ENCODE results near the gene PRLR. TPM values are rescaled to one million over a fixed set of nuclear protein-coding genes. Genes with fewer than 3 reads are reported as not detected.

Gene PRLR
- total RNA-seq, 2 donors from 2014 or later, result 1.1 to 7.1 TPM

DNA sequence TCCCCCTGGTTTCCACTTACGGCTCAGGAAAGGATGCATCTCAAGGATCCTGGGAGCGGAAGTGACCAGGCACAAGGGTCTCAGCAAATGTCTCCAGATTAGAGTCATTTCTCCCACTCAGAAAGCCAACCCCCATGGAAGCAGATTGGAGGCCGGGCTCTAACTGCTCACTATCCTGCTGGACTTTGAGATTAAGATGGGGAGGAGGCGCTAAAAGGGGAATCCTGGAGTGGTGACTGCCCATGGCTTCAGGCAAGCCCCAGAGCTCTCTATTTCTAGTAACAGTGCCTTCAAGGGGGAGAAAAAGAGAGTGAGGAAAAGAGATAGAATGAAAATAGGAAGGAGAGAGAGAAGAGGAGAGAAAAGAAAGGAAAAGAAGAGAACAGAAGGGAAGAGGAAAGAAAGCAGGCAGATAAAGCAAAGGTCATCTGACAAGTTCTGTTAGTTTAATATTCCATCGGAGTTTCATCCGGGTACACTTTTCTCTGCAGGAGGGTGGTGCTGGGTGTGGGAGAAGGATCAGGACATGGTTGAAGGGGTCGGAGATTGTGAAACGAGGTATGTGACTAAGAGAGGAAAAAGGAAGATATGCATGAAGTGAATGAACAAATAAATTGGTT is 182.4 kb downstream of the PRLR start, which contains the start of gene AGXT2:
Gene AGXT2, minus strand, starts transcription at position 165 of the 620 bp plus-strand sequence. Its CDS starts 57 bp downstream, at position 108.
- 81% methylated on average over 8 of the region's 8 CpGs for WGBS
- TF ChIP-seq, protein P1, sequence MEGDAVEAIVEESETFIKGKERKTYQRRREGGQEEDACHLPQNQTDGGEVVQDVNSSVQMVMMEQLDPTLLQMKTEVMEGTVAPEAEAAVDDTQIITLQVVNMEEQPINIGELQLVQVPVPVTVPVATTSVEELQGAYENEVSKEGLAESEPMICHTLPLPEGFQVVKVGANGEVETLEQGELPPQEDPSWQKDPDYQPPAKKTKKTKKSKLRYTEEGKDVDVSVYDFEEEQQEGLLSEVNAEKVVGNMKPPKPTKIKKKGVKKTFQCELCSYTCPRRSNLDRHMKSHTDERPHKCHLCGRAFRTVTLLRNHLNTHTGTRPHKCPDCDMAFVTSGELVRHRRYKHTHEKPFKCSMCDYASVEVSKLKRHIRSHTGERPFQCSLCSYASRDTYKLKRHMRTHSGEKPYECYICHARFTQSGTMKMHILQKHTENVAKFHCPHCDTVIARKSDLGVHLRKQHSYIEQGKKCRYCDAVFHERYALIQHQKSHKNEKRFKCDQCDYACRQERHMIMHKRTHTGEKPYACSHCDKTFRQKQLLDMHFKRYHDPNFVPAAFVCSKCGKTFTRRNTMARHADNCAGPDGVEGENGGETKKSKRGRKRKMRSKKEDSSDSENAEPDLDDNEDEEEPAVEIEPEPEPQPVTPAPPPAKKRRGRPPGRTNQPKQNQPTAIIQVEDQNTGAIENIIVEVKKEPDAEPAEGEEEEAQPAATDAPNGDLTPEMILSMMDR (IDR thresholded peaks at IDR 0.05), result no peak
- no peaks in the 10 kb centered on the region for H3K9me3 ChIP-seq
- no peak within 1 kb of the TSS for H3K4me3 ChIP-seq
- no peaks in the 10 kb centered on the region for H3K27me3 ChIP-seq (replicated peaks; ENCODE audit: insufficient read depth)
- no peak within 1 kb of the TSS for H3K27ac ChIP-seq
- DNase-seq (ENCODE audit: low spot score), result no peak
- intact Hi-C loops (cut with DNase I), result no loop called here
- H3K4me1 ChIP-seq (replicated peaks), result no peaks in the 10 kb centered on the region
- H3K36me3 ChIP-seq, result no peaks in the 10 kb centered on the region

DNA sequence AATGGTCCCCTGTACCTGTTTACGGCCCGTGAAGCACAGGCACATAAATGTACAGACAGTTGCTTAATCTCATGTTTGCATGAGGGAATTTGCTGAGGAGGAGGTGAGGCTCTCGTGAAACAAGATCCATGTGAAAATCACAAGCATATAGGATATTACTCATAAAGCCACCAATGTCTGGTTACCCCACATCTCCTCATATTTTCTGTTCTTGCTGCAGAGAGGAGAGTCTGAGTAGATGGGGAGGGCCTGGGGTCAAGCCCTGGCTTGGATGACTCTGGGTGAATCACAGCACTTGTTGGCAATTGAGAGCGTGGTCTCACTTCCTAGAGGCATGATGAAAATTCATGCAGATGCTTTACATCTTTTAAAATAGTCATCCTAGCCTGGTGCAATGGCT is 183.5 kb downstream of the PRLR start:
- no peaks in the 10 kb centered on the region for H3K36me3 ChIP-seq
- TF ChIP-seq, protein P1 (IDR thresholded peaks at IDR 0.05), result no peak
- TF ChIP-seq POLR2AphosphoS5 (IDR thresholded peaks at IDR 0.05), result no peak
- no peak for TF ChIP-seq POLR2A (IDR thresholded peaks at IDR 0.05)
- H3K4me3 ChIP-seq, result no peak overlapping the region
- no peak overlapping the region for H3K27ac ChIP-seq
- intact Hi-C loops (cut with DNase I), result no loop called here
- WGBS, result 84% methylated on average over 4 of the region's 4 CpGs
- H3K4me1 ChIP-seq (replicated peaks), result no peaks in the 10 kb centered on the region
- no peaks in the 10 kb centered on the region for H3K27me3 ChIP-seq (replicated peaks; ENCODE audit: insufficient read depth)
- H3K9me3 ChIP-seq, result no peaks in the 10 kb centered on the region
- no peak for DNase-seq (ENCODE audit: low spot score)

DNA sequence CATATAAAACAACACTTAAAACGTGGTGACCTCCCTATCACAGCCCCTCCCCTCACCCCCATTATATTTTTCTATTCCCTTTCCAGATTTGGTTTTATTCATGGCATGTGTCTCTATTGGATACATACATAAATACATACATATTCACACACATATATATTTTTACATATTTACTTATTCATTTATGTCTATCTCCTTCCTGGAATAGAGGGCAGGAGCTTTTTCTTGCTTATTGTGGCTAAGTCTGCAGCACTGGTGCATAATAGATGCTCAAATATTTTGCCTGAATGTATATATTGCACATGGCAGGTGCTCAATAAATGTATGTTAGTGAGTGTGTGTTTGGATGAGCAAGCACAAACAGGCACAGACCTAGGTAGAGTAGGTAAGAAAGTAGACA is 185.0 kb downstream of the PRLR start:
- intact Hi-C loops (cut with DNase I), result no loop called here
- Histone ChIP-seq H3K4me3 (no peak overlapping the region), H3K4me1 (replicated peaks) (no peaks in the 10 kb centered on the region), H3K27me3 (replicated peaks; ENCODE audit: insufficient read depth) (no peaks in the 10 kb centered on the region), H3K9me3 (no peaks in the 10 kb centered on the region), H3K27ac (no peak overlapping the region), H3K36me3 (no peaks in the 10 kb centered on the region)
- 59% methylated on average over 1 of the region's 1 CpG for WGBS
- no peak for DNase-seq (ENCODE audit: low spot score)
- no peak for TF ChIP-seq POLR2AphosphoS5 (IDR thresholded peaks at IDR 0.05)
- TF ChIP-seq, protein P1 (IDR thresholded peaks at IDR 0.05), result no peak
- no peak for TF ChIP-seq POLR2A (IDR thresholded peaks at IDR 0.05)

DNA sequence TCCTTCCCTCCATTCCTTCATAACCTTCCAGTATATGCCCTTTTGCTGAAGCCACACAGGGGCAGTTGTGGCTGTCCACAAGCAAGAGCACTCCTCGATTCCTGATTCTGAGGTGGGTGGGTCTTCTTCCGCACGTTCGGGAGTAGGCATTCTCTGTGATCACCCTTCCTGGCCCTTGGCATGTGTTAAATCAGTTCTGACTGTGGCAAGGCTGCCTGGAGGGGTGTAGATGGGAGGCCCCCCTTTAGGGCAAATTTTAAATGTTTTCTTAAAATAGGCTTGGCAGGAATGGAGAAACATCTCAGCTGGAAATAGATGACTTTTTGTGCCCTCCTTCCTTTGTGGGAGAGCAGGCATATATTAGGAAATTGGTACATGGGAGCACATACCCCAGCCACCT is 185.6 kb downstream of the PRLR start:
- H3K36me3 ChIP-seq, result no peaks in the 10 kb centered on the region
- H3K27ac ChIP-seq, result no peak overlapping the region
- no peaks in the 10 kb centered on the region for H3K4me1 ChIP-seq (replicated peaks)
- no peaks in the 10 kb centered on the region for H3K27me3 ChIP-seq (replicated peaks; ENCODE audit: insufficient read depth)
- H3K9me3 ChIP-seq, result no peaks in the 10 kb centered on the region
- no peak overlapping the region for H3K4me3 ChIP-seq
- DNase-seq (ENCODE audit: low spot score), result no peak
- intact Hi-C loops (cut with DNase I), result no loop called here
- TF ChIP-seq POLR2A (IDR thresholded peaks at IDR 0.05) (no peak), POLR2AphosphoS5 (IDR thresholded peaks at IDR 0.05) (no peak)
- TF ChIP-seq, protein P1 (IDR thresholded peaks at IDR 0.05), result no peak
- WGBS, result 88% methylated on average over 4 of the region's 4 CpGs

DNA sequence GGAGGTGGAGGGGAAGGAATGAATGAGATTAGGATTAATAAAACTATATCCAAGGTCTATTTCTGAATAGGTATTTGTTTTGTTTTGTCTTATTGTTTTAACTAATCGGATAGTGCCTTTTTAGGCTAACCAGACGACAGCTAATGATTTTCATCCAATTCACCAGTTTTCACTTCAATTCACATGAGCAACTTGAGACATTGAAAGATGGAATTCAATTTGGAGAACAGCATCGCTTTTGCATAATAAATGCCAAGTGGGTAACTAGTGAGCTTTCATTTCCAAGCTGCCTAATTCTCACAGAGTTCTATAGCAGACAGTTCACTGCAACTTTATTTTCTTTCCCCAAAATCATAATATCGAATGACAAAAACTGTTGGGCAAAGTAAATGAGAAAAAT is 187.5 kb downstream of the PRLR start:
- no peaks in the 10 kb centered on the region for H3K27me3 ChIP-seq (replicated peaks; ENCODE audit: insufficient read depth)
- no peak for DNase-seq (ENCODE audit: low spot score)
- intact Hi-C loops (cut with DNase I), result no loop called here
- no peaks in the 10 kb centered on the region for H3K36me3 ChIP-seq
- no peak overlapping the region for H3K4me3 ChIP-seq
- no peaks in the 10 kb centered on the region for H3K9me3 ChIP-seq
- H3K27ac ChIP-seq, result no peak overlapping the region
- TF ChIP-seq POLR2A (IDR thresholded peaks at IDR 0.05), result no peak
- TF ChIP-seq, protein P1 (IDR thresholded peaks at IDR 0.05), result no peak
- TF ChIP-seq POLR2AphosphoS5 (IDR thresholded peaks at IDR 0.05), result no peak
- 82% methylated on average over 4 of the region's 4 CpGs for WGBS
- no peaks in the 10 kb centered on the region for H3K4me1 ChIP-seq (replicated peaks)

Data from prostate gland (tissue), 2 donors.